ENCODE data around the gene PIK3R6. TPM values are rescaled to one million over a fixed set of nuclear protein-coding genes. Genes with fewer than 3 reads are reported as not detected.

The PIK3R6 gene
- total RNA-seq, 1 experiment from 2014 or later: not detected

GRCh38 chr17:8916466-8916865 is 49.0 kb upstream of the PIK3R6 start:
- Histone ChIP-seq H3T11ph (ENCODE audit: low read length) (no peak overlapping the region), H3K27ac (ENCODE audit: insufficient read length, low read depth, low read length) (no peak overlapping the region), H4K91ac (ENCODE audit: insufficient read length, low read depth, low read length) (no peak overlapping the region), H4K8ac (replicated peaks; ENCODE audit: insufficient read length, low read depth, low read length) (no peak overlapping the region), H3K79me2 (ENCODE audit: insufficient read depth, low read length) (no peaks in the 10 kb centered on the region), H3K27me3 (ENCODE audit: insufficient read depth, low read length) (no peaks in the 10 kb centered on the region), H3K9ac (ENCODE audit: extremely low read depth, insufficient read length, low read length) (no peak overlapping the region), H3K4me2 (ENCODE audit: insufficient read depth, insufficient read length, low read length) (no peak overlapping the region), H3K14ac (ENCODE audit: insufficient read depth, low read length) (no peak overlapping the region), H3K23me2 (ENCODE audit: insufficient read length, low read depth, low read length, poor library complexity, severe bottlenecking) (no peaks in the 10 kb centered on the region), H3K79me1 (ENCODE audit: insufficient read depth, low read depth, low read length, poor library complexity, severe bottlenecking) (no peaks in the 10 kb centered on the region), H2AFZ (ENCODE audit: low read length) (no peak overlapping the region), H2BK12ac (ENCODE audit: insufficient read length, low read depth, low read length) (no peak overlapping the region), H3K23ac (ENCODE audit: insufficient read length, low read depth, low read length) (no peak overlapping the region), H2BK120ac (ENCODE audit: low read depth, low read length, poor library complexity, severe bottlenecking) (no peak overlapping the region), H3K4me1 (ENCODE audit: insufficient read depth, low read length) (no peaks in the 10 kb centered on the region), H3K9me3 (ENCODE audit: control insufficient read depth, low read depth, low read length) (no peaks in the 10 kb centered on the region), H2BK20ac (ENCODE audit: low read depth, low read length, poor library complexity, severe bottlenecking) (no peak overlapping the region), H2AK5ac (ENCODE audit: insufficient read length, low read length) (no peak overlapping the region), H3K4ac (ENCODE audit: low read depth, low read length) (no peak overlapping the region), H4K20me1 (ENCODE audit: control insufficient read depth, insufficient read depth, insufficient read length) (no peaks in the 10 kb centered on the region), H3K18ac (ENCODE audit: insufficient read length, low read depth, low read length) (no peak overlapping the region), H3K56ac (ENCODE audit: insufficient read length, low read depth, low read length) (no peak overlapping the region), H4K5ac (ENCODE audit: insufficient read length, low read depth, low read length) (no peak overlapping the region), H2BK5ac (ENCODE audit: insufficient read length, low read length) (no peak overlapping the region), H2BK15ac (ENCODE audit: low read depth, low read length) (no peak overlapping the region)
- no peak overlapping the region for H3K4me3 Mint-ChIP-seq
- peaks cover 11 to 18% of the 10 kb centered on the region in 2 experiments for H3K9me3 Mint-ChIP-seq
- DNase-seq: no peak
- H3K4me1 Mint-ChIP-seq: peaks cover 2 to 4% of the 10 kb centered on the region in 2 experiments
- WGBS (ENCODE audit: extremely low coverage, insufficient read length, low lambda C conversion rate): no CpG with 5 or more reads among the region's 7 CpGs
- H3K36me3 Mint-ChIP-seq (ENCODE audit: insufficient read depth in 1 of 3, low read depth in 3 of 3): peaks cover 0 to 12% (median 4%) of the 10 kb centered on the region in 3 experiments; a peak in 3 of 7 replicates
- TF ChIP-seq CTCF (conservative IDR thresholded peaks at IDR 0.05): no peak
- H3K27ac Mint-ChIP-seq: no peak overlapping the region
- H3K27me3 Mint-ChIP-seq (ENCODE audit: low read depth): peaks cover 2% of the 10 kb centered on the region
